Tibial nerve (tissue), 3 donors: Measurements from ENCODE around the gene GNB1L.

ENCODE experiments used
- POLR2A ChIP-seq, 2 donors: fragments of 450-650 bp; IDR thresholded peaks; one replicate each; pipeline ENCODE4 v1.6.1; 2017; ENCODE audit warnings: antibody characterized with exemption in 2 of 2, mild to moderate bottlenecking in 2 of 2, moderate library complexity in 2 of 2
- TF ChIP-seq, protein P1 (sequence below), 5 experiments: fragments of 200-600 bp in 3 of 5; fragments of 450-650 bp in 2 of 5; sonication (generic) in 3 of 5; IDR thresholded peaks; one replicate each; pipeline ENCODE4 v1.5.1; 2016 to 2019; ENCODE audit warnings: antibody characterized with exemption in 5 of 5, mild to moderate bottlenecking in 3 of 5, moderate library complexity in 2 of 5

GRCh38 chr22:19882446-19883381 lies 28.0 kb upstream of the GNB1L start:
- TF ChIP-seq, protein P1, sequence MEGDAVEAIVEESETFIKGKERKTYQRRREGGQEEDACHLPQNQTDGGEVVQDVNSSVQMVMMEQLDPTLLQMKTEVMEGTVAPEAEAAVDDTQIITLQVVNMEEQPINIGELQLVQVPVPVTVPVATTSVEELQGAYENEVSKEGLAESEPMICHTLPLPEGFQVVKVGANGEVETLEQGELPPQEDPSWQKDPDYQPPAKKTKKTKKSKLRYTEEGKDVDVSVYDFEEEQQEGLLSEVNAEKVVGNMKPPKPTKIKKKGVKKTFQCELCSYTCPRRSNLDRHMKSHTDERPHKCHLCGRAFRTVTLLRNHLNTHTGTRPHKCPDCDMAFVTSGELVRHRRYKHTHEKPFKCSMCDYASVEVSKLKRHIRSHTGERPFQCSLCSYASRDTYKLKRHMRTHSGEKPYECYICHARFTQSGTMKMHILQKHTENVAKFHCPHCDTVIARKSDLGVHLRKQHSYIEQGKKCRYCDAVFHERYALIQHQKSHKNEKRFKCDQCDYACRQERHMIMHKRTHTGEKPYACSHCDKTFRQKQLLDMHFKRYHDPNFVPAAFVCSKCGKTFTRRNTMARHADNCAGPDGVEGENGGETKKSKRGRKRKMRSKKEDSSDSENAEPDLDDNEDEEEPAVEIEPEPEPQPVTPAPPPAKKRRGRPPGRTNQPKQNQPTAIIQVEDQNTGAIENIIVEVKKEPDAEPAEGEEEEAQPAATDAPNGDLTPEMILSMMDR (IDR thresholded peaks at IDR 0.05), result no peak
- no peak for TF ChIP-seq POLR2A (IDR thresholded peaks at IDR 0.05)
